SIG-M5 treated with dmso at 0.1 percent for 504 hours (cell line): ENCODE data around the gene POLE.
"Not testable (repeated sequence)": the region's sequence is repeated elsewhere in the genome, so short reads cannot be mapped to it uniquely, and the experiment has no call there.

ENCODE experiments used
- DNase-seq: peaks from one replicate; lab custom pipeline; 2025; ENCODE audit not compliant: unreplicated experiment; lab: John Stamatoyannopoulos, UW

POLE gene

GRCh38 chr12:132717531-132718387 is 30.6 kb upstream of the POLE start:
- DNase-seq: no peak

- DNase-seq: no peak
These were observed 29.9 kb upstream of the POLE start for GRCh38 chr12:132717011-132717410.

DNA sequence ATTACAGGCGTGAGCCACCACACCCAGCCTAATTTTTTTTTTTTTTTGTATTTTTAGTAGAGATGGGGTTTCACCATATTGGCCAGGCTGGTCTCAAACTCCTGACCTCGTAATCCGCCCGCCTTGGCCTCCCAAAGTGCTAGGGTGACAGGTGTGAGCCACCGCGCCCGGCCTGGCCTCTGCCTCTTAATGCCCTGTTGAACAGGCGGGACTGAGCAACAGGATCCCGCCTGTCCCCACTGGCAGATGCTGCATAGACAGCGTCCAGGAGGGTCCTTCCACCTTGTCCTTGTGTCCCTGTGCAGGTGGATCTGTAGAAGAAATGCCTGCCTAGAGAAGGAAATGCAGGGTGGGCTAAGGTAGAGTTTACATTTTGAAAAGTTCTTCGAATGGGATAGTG is 29.2 kb upstream of the POLE start:
- no peak for DNase-seq

DNA sequence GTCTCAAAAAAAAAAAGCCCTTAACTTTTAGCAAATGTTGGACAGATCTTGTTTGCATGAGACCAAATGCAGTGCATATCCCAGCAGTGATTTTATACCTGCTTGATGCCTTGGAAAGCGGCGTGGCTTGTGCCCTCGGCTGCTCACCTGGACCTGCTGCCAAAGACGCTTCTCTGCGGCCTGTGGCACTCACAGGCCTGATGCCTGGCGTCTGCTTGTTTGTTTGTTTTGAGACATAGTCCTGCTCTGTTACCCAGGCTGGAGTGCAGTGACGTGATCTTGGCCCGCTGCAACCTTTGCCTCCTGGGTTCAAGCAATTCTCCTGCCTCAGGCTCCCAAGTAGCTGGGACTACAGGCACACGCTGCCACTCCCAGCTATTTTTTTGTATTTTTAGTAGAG is 28.7 kb upstream of the POLE start:
- DNase-seq: no peak

GRCh38 chr12:132713123-132713522 is 26.0 kb upstream of the POLE start:
- no peak for DNase-seq

DNA sequence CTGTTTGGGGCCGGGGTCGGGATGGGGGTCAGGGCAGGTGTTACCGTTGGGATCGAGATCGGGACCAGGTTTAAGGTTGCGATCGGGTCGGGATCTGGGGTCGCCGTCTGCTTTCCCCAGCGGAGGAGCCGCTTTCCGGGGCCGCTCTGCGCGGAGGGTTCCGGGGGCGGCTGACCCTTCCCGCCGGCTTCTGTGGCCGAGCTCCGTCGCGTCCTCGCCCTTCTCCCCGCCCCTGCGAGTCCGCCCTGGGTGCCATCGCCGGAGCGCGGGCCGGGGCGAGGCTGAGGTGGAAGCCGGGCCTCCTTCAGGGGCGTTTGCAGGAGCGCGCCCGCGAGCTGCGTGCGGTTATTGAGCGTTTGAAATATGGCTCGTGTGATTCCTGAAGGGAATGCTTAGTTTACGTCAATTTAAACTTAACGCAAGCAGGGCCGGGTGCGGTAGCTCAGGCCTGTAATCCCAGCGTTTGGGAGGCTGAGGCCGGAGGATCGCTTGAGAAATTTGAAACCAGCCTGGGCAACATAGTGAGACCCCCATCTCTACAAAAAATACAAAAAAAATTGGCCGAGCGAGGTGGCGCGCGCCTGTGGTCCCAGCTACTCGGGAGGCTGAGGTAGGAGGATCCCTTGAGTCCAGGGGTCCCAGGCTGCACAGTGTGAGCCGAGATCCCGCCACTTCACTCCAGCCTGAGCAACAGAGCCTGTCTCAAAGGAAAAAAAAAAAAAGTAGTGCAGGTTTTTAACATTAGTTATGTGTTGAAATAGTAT is 24.1 kb upstream of the POLE start:
- DNase-seq: no peak

DNA sequence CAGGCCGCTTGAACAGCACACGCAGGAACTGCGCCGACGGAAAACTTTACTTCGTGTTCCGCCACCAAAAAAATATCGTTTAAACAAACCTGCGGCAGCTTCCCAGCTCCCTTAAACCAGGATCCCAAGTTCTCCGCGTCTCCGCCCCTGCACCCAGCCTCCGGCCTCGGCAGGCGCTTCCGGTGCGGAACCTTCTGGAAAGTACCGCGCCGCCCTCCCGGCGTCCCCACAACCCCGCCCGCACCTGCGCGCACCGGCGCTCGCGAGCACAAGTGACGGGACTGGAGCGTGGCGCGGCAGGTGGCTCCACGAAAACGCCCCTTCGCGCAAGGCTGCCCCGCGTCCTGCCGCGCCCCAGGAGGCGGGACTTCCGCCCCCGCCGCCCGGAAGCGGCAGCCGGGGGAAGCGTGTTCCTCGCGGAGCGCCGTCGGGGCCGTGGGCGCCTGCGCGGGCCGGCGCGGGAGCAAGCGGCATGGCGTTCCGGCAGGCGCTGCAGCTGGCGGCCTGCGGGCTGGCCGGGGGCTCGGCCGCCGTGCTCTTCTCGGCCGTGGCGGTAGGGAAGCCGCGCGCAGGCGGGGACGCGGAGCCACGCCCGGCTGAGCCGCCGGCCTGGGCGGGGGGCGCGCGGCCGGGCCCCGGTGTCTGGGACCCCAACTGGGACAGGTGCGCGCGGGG is 23.4 kb upstream of the POLE start, which contains the start of gene PGAM5:
PGAM5 (plus strand) TSS at position 438 of the 675 bp plus-strand sequence; CDS start at position 473, 35 bp downstream.
- DNase-seq: peak; percentile 92

GRCh38 chr12:132710043-132710404 is 22.9 kb upstream of the POLE start:
- no peak for DNase-seq

DNA sequence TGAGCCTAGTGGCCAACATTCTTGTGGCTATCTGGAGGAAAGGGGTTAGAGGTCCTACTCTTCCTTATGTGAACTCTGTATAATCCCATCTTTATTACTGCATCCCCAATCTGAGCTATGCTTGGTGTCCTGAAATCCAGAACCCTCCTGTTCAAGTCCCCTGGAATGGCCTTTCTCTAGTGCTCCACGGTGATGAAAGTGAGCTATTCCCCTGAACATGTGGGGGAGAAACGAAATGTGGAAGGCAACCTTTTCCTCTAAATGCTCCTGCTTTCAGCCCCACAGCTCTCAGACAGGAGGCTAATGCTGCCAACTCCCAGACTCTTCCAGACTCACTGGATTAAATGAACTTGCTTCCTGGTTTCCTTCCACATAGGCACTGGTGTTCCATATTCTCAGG is 21.0 kb upstream of the POLE start:
- DNase-seq: no peak

DNA sequence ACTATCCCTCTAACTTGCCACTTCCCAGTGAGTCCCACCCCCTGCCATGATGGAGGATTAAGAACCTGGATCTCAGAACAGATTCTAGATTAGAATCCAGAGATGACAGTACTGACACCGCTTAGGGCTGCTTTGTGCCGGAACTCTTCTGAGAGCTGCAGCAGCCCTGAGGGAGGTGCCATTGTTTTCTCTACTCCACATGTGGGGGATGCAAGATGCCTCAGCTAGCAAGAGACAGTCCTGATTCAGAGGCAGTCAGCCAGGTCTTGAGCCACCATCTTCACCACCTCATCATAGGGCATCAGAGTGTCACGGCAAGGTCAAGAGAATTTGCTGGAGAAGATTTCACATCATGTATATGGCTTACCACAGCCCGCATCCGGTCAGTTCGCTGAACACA is 20.1 kb upstream of the POLE start:
- no peak for DNase-seq

DNA sequence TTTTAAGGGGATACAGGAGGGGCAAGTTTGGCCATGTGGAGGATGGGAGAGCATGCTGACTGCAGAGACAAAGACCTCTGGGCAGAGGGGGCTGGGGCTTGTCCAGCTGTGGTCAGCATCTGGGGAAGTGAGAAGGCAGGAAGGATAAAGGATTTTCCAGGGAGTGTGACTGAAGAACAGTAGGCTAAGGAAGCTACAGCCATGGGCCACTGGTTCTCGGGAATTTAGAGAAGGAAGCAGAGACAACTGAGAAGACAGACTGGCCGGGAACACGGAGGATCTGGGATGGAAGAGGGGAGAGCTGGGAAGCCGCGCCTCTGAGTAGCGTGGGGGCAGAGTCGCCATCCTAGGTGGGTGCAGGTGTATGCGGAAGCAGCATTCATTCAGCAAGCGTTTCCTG is 16.5 kb upstream of the POLE start:
- no peak for DNase-seq

DNA sequence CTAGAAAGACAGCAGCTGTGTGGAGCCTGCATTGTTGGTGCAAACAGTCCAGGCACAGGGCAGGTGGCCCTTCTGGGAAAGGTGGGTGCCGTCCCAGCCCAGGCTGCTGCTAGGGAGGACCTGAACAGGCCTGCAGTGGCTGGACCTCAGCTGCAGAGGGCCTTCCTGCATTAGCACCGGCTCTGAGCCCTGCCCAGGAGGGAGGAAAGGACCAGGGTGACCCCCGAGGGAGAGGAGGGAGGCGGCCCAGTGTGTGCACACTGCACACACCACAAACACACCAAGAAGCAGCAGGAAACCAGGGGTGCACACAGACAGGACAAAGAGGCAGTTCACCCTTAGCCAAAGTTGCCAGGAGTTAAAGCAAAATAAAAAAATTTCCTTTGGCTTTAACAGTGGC is 15.5 kb upstream of the POLE start:
- DNase-seq: no peak

GRCh38 chr12:132700212-132700822 is 13.2 kb upstream of the POLE start:
- DNase-seq: no peak

GRCh38 chr12:132698341-132698740 is 11.2 kb upstream of the POLE start:
- no peak for DNase-seq

GRCh38 chr12:132695431-132695830 is 8.3 kb upstream of the POLE start:
- no peak for DNase-seq

DNA sequence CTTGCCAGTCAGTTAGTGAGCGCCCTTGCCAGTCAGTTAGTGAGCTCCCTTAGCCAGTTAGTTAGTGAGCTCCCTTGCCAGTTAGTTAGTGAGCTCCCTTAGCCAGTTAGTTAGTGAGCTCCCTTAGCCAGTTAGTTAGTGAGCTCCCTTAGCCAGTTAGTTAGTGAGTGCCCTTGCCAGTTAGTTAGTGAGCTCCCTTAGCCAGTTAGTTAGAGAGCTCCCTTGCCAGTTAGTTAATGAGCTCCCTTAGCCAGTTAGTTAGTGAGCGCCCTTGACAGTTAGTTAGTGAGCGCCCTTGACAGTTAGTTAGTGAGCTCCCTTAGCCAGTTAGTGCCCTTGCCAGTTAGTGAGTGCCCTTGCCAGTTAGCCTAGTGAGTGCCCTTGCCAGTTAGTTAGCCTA is 7.7 kb upstream of the POLE start:
- not testable (repeated sequence) for DNase-seq

- not testable (repeated sequence) for DNase-seq
These were observed 4.9 kb upstream of the POLE start for GRCh38 chr12:132692030-132692429.

DNA sequence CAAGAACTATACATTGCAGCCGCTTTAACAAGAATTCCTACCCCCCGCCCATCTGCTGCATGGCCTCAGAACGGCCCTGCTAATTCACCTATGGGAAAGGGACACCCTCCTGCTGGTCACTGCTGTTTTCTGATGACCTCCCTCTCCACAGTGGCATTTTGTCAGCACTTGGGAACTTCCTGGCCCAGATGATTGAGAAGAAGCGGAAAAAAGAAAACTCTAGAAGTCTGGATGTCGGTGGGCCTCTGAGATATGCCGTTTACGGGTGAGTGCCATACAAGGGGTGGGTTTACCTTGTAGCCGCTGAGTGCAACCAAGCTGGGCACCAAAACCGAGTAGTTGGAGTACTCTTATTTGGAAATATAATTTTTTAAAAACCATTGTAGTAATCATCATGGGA is 3.0 kb upstream of the POLE start:
- no peak for DNase-seq

DNA sequence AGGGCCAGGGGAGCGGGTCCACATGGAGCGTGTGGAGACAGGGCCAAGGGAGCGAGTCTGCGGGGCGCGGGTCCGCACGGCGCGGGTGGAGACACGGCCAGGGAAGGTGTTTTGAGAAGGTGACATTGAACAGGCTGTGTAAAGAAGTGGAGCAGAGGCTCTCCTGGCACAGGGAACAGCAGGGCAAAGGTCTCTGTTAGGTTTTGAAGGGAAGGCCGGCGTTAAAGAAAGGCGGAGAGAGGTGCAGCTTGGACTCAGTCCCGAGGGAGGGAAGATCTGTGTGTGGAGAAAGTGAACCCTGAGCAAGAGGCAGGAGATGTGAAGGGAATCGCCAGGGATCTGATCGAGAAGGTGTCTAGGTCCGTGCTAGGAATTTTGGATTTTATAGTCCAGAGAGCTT is 2.1 kb upstream of the POLE start:
- DNase-seq: no peak

GRCh38 chr12:132686825-132687210 is 324 bp downstream of the POLE start:
- no peak for DNase-seq

- no peak for DNase-seq
These were observed 1.7 kb downstream of the POLE start for GRCh38 chr12:132685400-132685799.
